Measurements from ENCODE around the gene COMMD6.

COMMD6 gene

DNA sequence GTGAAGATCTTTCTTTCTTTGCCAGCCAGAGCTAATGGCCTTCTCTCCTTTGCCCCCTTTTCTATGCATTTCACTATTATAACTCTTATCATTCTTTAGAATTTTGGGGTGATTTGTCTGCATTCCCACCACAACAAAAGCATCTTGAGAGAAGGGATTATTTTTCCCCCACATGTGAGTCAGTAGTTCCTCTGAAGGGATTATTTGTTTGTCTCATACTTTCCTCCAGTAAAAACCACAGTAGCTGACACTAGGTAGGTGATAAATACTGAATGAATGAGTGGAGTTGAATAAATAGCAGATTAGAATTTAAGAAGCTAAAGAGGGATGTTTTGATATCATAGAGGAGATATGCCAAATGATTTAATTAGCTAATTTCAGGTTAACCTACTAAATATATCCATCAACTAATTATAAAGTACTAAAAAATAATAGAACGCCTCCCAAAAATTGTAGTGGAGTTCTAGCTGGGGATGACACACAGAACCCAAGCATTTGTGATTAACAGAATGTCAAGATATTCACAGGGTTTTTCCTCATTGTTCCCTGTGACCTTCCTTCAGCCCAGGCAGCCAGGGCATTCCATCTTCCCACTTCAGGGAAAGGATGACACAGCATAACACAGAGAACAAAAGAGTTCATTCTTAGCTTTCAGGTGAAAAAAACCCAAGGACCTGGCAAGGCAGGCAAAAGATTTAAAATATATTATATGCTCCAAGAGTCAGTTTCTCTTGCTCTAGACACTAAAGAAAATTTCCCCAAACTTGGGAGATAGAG, 52.2 kb downstream of the COMMD6 start:
- no peak for FAIRE-seq
- TF ChIP-seq, protein P1, sequence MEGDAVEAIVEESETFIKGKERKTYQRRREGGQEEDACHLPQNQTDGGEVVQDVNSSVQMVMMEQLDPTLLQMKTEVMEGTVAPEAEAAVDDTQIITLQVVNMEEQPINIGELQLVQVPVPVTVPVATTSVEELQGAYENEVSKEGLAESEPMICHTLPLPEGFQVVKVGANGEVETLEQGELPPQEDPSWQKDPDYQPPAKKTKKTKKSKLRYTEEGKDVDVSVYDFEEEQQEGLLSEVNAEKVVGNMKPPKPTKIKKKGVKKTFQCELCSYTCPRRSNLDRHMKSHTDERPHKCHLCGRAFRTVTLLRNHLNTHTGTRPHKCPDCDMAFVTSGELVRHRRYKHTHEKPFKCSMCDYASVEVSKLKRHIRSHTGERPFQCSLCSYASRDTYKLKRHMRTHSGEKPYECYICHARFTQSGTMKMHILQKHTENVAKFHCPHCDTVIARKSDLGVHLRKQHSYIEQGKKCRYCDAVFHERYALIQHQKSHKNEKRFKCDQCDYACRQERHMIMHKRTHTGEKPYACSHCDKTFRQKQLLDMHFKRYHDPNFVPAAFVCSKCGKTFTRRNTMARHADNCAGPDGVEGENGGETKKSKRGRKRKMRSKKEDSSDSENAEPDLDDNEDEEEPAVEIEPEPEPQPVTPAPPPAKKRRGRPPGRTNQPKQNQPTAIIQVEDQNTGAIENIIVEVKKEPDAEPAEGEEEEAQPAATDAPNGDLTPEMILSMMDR (IDR thresholded peaks at IDR 0.05; ENCODE audit: insufficient read depth, missing control alignments): no peak
- DNase-seq (ENCODE audit: insufficient read length, low spot score): no peak

DNA sequence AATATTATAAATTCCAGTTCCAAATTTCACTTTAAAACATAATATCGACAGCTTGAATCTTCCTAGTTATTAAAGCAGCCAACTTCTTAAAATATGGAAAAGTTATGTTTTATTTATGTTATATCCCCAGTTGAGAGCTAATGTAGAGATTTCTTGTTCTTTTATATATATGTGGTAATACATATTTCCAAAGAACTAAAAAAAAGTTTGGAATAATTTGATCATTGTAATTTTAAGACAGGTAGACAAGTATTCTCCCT, 54.9 kb downstream of the COMMD6 start:
- no peak for FAIRE-seq
- TF ChIP-seq, protein P1 (IDR thresholded peaks at IDR 0.05; ENCODE audit: insufficient read depth, missing control alignments): no peak

DNA sequence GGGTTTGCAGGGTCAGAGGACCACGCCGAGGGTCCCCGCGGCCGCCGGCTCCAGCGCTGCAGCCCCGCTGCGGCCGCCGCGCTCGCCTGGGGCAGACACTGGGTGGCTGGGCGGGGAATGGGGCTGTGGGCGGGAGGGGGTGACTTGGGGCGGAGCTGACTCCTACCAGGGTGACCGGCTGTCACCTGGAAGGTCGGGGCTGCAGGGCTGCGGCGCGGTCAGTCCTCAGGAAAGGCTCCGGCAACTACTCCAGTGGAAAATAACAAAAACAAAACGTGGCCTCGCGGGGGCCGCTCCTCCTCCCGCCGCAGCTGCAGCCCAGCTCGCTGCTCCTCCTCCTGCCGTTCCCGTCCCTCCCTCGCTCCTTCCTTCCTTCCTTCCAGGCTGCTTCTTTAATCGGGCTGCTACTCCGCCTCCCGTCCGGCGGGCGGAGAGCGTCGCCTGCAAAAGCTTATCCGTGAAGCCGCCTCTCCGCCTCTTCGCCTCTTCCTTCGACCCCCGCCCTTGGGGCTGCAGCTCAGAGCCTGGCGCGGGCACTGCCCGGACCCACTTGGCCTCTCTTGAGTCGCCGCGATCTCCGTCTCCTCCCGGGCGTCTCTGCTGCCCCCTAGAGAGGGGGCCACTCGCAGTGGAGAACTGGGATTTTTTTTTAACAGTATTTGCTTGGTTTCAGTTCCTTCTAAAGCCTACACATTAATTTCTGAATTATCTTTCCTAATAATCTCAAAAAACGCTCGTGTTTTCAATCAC, 55.4 kb downstream of the COMMD6 start, which contains the start of gene TBC1D4:
Gene TBC1D4 (minus strand): TSS at position 100 of the 750 bp plus-strand sequence. CDS start 402 bp downstream, outside the sequence.
- TF ChIP-seq, protein P1 (IDR thresholded peaks at IDR 0.05; ENCODE audit: insufficient read depth, missing control alignments): peak; percentile 78
- DNase-seq (ENCODE audit: insufficient read length, low spot score): no peak
- no peak for FAIRE-seq

More for the DNA sequence above, 54.9 kb downstream of the COMMD6 start:
- no peak for DNase-seq (ENCODE audit: insufficient read length, low spot score)

DNA sequence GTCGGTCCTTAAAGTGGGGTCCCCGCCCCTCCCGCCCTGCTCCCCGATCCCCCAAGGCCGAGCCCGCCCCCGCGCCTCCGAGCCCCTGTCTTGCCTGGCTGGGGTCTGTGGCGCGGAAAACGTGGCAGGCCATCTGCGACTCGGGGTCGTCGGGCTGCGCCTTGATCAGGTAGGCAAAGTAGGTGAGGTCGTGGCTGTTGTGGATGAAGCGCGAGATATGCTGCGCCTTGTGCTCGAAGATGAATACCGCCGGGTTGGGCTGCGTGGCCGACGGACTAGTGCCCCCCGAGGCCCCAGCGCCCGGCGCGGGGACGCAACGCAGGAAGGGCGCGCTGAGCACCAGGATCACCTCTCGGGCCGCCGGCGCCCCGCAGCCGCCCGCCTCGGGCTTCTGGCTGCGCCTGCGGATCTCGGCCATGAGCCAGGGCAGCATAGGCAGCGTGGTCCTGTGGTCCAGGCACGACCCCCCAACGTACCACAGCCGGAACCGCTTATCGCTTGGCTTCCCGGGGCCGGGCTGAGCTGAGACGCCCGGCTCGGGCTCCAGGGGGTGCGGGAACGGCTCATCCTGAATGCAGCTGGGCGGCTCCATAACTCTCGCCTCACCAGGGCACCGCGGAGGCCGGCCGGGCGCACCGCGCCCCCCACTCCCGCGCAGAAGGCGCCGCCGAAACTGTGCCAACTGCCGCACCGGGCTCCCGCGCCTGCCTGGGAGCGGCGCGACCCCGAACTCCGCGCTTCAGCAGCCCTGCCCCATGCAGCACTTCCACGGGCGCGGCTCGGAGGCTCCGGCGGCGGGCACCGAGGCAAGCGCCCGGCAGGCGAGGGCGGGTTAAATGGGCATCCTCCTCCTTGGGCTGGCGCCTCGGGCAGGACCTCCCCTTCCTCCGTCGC, 56.2 kb downstream of the COMMD6 start:
- FAIRE-seq: no peak
- no peak for DNase-seq (ENCODE audit: insufficient read length, low spot score)
- TF ChIP-seq, protein P1 (IDR thresholded peaks at IDR 0.05; ENCODE audit: insufficient read depth, missing control alignments): no peak

DNA sequence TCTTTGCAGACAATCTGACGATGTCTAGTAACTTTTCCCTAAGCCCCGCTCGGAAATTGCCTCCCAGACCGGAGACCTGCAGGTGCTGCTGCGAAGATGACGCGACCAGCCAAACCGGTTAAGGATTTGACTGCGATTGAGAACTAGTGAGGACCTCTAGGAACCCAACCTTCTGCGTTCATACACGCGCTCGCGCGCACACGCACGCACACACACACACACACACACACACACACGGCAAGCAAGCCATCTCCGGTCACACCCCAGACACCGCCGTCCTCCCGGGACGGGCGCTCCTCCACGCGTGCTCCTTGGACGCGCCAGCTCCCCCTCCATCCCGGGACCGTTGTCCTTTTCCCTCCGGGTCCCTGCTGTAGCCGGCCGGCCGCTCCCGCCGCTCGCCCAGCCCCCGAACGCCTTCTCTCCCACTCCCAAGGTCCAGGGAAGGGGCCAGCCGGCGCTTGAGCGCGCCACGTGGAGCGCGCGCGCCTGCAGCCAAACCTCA, 56.9 kb downstream of the COMMD6 start:
- FAIRE-seq (no peak), DNase-seq (ENCODE audit: insufficient read length, low spot score) (no peak)
- TF ChIP-seq, protein P1 (IDR thresholded peaks at IDR 0.05; ENCODE audit: insufficient read depth, missing control alignments): no peak

DNA sequence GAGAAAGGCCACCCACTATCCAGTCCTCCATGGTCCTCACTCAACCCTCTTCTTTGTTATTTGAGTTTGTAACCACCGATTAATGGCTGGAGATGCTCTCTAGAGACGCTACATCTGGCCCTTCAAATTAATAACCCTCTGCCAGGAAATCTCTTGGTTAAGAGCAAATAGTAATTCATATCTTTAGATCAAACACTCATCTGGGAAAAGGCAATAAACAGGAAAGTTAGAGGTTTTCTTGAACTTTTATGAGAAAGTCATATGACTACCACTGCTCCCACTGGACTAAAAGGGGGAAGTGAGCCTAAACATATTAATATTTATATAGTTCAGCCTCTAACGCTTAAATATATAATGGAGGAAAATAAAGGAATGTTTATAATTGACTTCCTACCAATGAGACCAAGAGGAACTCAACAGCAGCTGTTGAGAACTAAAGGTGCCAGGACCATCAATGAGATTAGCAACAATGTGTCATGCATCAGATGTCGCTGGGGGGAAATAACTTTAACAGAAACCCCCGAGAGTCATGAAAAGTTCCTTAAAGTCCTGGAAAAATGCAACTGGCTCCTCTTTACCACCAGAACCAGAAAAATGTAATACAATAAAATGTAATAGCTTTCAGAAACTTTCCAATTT, 58.4 kb downstream of the COMMD6 start:
- TF ChIP-seq, protein P1 (IDR thresholded peaks at IDR 0.05; ENCODE audit: insufficient read depth, missing control alignments): no peak
- FAIRE-seq: no peak

More for the DNA sequence above, 58.4 kb downstream of the COMMD6 start:
- DNase-seq (ENCODE audit: insufficient read length, low spot score): no peak
